HepG2 (cell line): Measurements from ENCODE around the gene GRM5. TPM values are rescaled to one million over a fixed set of nuclear protein-coding genes. Genes with fewer than 3 reads are reported as not detected.
"Not testable (repeated sequence)": the region's sequence is repeated elsewhere in the genome, so short reads cannot be mapped to it uniquely, and the experiment has no call there.

Experiments
- ATAC-seq: fragments of 200-7000 bp; cut with Tn5 transposase; 3 replicates; pipeline ENCODE4 v1.9.1; 2020; ENCODE audit warnings: mild to moderate bottlenecking, moderate library complexity
- BruUV-seq: library from RNA; stranded (reverse); fragments of 400-500 nt; replicated peaks from 2 replicates; lab custom pipeline; 2021; lab: Mats Ljungman, UMichigan
- CTCF ChIA-PET: fragments of 300-600 bp; formaldehyde crosslinking; extraction: SDS; loops from one replicate; lab custom pipeline; 2021; ENCODE audit warnings: low total read pairs, inconsistent platforms, low intra/inter-chr PET ratio; lab: Yijun Ruan, JAX
- POLR2A ChIA-PET: fragments of 350-600 bp; sonication (Branson Sonifier 250); formaldehyde crosslinking; loops from one replicate; lab custom pipeline; 2020; ENCODE audit warnings: antibody characterized with exemption, inconsistent platforms; lab: Yijun Ruan, JAX
- DNase-seq: peaks from one replicate; pipeline ENCODE4 v3.0.0-alpha.2; 2015; ENCODE audit warnings: low spot score
- FAIRE-seq: peaks from 3 replicates; lab custom pipeline; 2011; peaks lifted over from hg19 to GRCh38; lab: Jason Lieb, UNC
- H2AFZ ChIP-seq: one replicate; pipeline ENCODE4 v1.6.1; 2011; ENCODE audit warnings: low read length, inconsistent platforms
- H3K27ac ChIP-seq: fragments of 300-600 bp; 3 replicates; pipeline ENCODE4 v1.8.0; 2011; ENCODE audit warnings: mixed run types, mild to moderate bottlenecking, mixed read lengths, low read length, inconsistent platforms; ENCODE audit not compliant: insufficient read depth; ENCODE audit errors: extremely low read length
- H3K27me3 ChIP-seq, 2 experiments: fragments of 200-600 bp in 1 of 2; 2 replicates in 1 of 2; 3 replicates in 1 of 2; pipeline versions ENCODE4 v1.6.0 to v1.8.0; 2011; ENCODE audit warnings: low read length in 2 of 2, mild to moderate bottlenecking in 2 of 2, moderate library complexity in 2 of 2, inconsistent platforms in 1 of 2; ENCODE audit not compliant: insufficient read depth in 2 of 2, control insufficient read depth in 1 of 2
- H3K36me3 ChIP-seq, 2 experiments: fragments of 200-600 bp in 1 of 2; replicated peaks in 1 of 2; 2 replicates in 1 of 2; 3 replicates in 1 of 2; pipeline versions ENCODE4 v1.5.1 to v1.8.0; 2011; ENCODE audit warnings: low read length in 2 of 2, inconsistent platforms in 1 of 2; ENCODE audit not compliant: insufficient read depth in 2 of 2, control insufficient read depth in 1 of 2
- H3K4me1 ChIP-seq: 2 replicates; pipeline ENCODE4 v1.5.1; 2012; ENCODE audit warnings: low read length, inconsistent platforms; ENCODE audit not compliant: insufficient read depth
- H3K4me2 ChIP-seq: 2 replicates; pipeline ENCODE4 v1.6.0; 2011; ENCODE audit warnings: low read depth, low read length, inconsistent platforms
- H3K4me3 ChIP-seq, 3 experiments: fragments of 200-600 bp in 1 of 3; sonication (generic), shearing (Covaris generic) in 1 of 3; replicated peaks in 1 of 3; 2 replicates each; pipeline ENCODE4 v1.5.1; 2011 to 2016; ENCODE audit warnings: low read length in 3 of 3, inconsistent platforms in 2 of 3, low read depth in 2 of 3, mild to moderate bottlenecking in 2 of 3, control low read depth in 1 of 3, mixed read lengths in 1 of 3; ENCODE audit not compliant: insufficient read depth in 1 of 3
- H3K79me2 ChIP-seq: one replicate; pipeline ENCODE4 v1.6.1; 2011; ENCODE audit warnings: low read length, inconsistent platforms; ENCODE audit not compliant: insufficient read depth
- H3K9ac ChIP-seq: 2 replicates; pipeline ENCODE4 v1.6.0; 2011; ENCODE audit warnings: mild to moderate bottlenecking, low read depth, low read length, inconsistent platforms; ENCODE audit not compliant: insufficient read depth
- H3K9me3 ChIP-seq: 2 replicates; pipeline ENCODE4 v1.5.1; 2012; ENCODE audit warnings: mild to moderate bottlenecking, low read length
- H4K20me1 ChIP-seq: 2 replicates; pipeline ENCODE4 v1.6.0; 2011; ENCODE audit warnings: inconsistent platforms, mild to moderate bottlenecking, low read length, moderate library complexity; ENCODE audit not compliant: insufficient read depth
- CBX1 ChIP-seq: IDR thresholded peaks from one replicate; pipeline ENCODE4 v1.6.1; 2016; ENCODE audit warnings: antibody characterized with exemption, low read depth
- CENPT ChIP-seq: sonication (generic); formaldehyde crosslinking; IDR thresholded peaks from 2 replicates; pipeline ENCODE4 v1.8.0; 2022; ENCODE audit warnings: low read depth, mild to moderate bottlenecking, moderate library complexity, missing genetic modification reagents
- ELF3 ChIP-seq: IDR thresholded peaks from 2 replicates; pipeline ENCODE4 v1.6.1; 2016; ENCODE audit warnings: missing genetic modification reagents, missing compliant biosample characterization
- KLF16 ChIP-seq, 2 experiments: sonication (generic) in 1 of 2; formaldehyde crosslinking in 1 of 2; IDR thresholded peaks; 2 replicates each; pipeline versions ENCODE4 v1.6.1 to v1.8.0; 2016 to 2023; ENCODE audit warnings: missing genetic modification reagents in 2 of 2, missing compliant biosample characterization in 1 of 2
- RARA ChIP-seq: IDR thresholded peaks from 2 replicates; pipeline ENCODE4 v1.6.1; 2016; ENCODE audit warnings: missing genetic modification reagents, missing compliant biosample characterization
- RFX3 ChIP-seq: IDR thresholded peaks from 2 replicates; pipeline ENCODE4 v1.6.1; 2016; ENCODE audit warnings: missing biosample characterization, missing genetic modification reagents
- TCF7 ChIP-seq: sonication (generic); IDR thresholded peaks from 2 replicates; pipeline ENCODE4 v1.6.1; 2016; ENCODE audit warnings: antibody characterized with exemption, low read depth
- ZFAT ChIP-seq: sonication (generic); formaldehyde crosslinking; conservative IDR thresholded peaks from 2 replicates; pipeline ENCODE4 v1.8.1; 2023; ENCODE audit warnings: missing genetic modification reagents, inconsistent platforms
- ZMAT3 ChIP-seq: sonication (generic); formaldehyde crosslinking; conservative IDR thresholded peaks from 2 replicates; pipeline ENCODE4 v1.7.0; 2021; ENCODE audit warnings: missing genetic modification reagents
- ZNF350 ChIP-seq: sonication (generic); formaldehyde crosslinking; IDR thresholded peaks from 2 replicates; pipeline ENCODE4 v1.4.0; 2020; ENCODE audit warnings: mild to moderate bottlenecking, low read depth, missing genetic modification reagents, borderline replicate concordance
- ZNF484 ChIP-seq: sonication (generic); formaldehyde crosslinking; IDR thresholded peaks from 2 replicates; pipeline ENCODE4 v1.5.1; 2020; ENCODE audit warnings: mild to moderate bottlenecking, low read depth, missing genetic modification reagents, borderline replicate concordance
- in situ Hi-C: cut with HindIII; loops from 2 replicates; pipeline ENCODE4 v1.10.0; 2017; ENCODE audit warnings: low pct_unique_long_range_greater_than_20kb; ENCODE audit not compliant: extremely low pct_ligation_motif_present
- intact Hi-C: fragments of 100-400 bp; cut with micrococcal nuclease; formaldehyde crosslinking; loops from one replicate; pipeline ENCODE4 v1.10.0; 2022; ENCODE audit not compliant: unreplicated experiment
- polyA plus RNA-seq, 8 experiments: library from polyadenylated mRNA; depleted of rRNA in 3 of 8; stranded (reverse) in 7 of 8; unstranded in 1 of 8; fragments of >200 nt; fragmentation: Illumina TruSeq in 4 of 8; extraction: Trizol in 4 of 8; gene quantifications; 2 replicates each; pipeline versions ENCODE4 v1.2.1 to v1.2.3, GENCODE V29; 2011 to 2016; ENCODE audit warnings: low read depth in 4 of 8, missing spikeins in 1 of 8, mixed read lengths in 1 of 8; ENCODE audit not compliant: insufficient read depth in 1 of 8
- total RNA-seq, 5 experiments: library from RNA; depleted of rRNA; stranded (reverse); fragments of >200 nt; fragmentation: Illumina TruSeq; extraction: Trizol; gene quantifications; 2 replicates each; pipeline ENCODE4 v1.2.3, GENCODE V29; 2016; ENCODE audit warnings: low read depth in 1 of 5
- TF ChIP-seq, protein P1 (sequence below): sonication (generic); formaldehyde crosslinking; IDR thresholded peaks from 2 replicates; pipeline ENCODE4 v1.4.0; 2020; ENCODE audit warnings: missing genetic modification reagents, borderline replicate concordance
- TF ChIP-seq, protein P2 (sequence below): sonication (generic); formaldehyde crosslinking; IDR thresholded peaks from 2 replicates; pipeline ENCODE4 v1.8.0; 2023; ENCODE audit warnings: mild to moderate bottlenecking, missing genetic modification reagents

GRM5 gene
- total and polyA plus RNA-seq, 2 of the 13 experiments (the other 11 are each of a cell fraction or from before 2014, with no cell fraction given) = not detected

GRCh38 chr11:88950975-88951374 is 114.8 kb downstream of the GRM5 start:
- H3K36me3 ChIP-seq = no peaks in the 10 kb centered on the region
- POLR2A ChIA-PET = no interaction called here
- H3K9me3 ChIP-seq = no peaks in the 10 kb centered on the region
- no peak overlapping the region for H3K9ac ChIP-seq
- no peak overlapping the region for H3K4me2 ChIP-seq
- no peaks in the 10 kb centered on the region for H4K20me1 ChIP-seq
- no peaks in the 10 kb centered on the region for H3K4me1 ChIP-seq
- H3K79me2 ChIP-seq = no peaks in the 10 kb centered on the region
- intact Hi-C loops = no loop called here
- no peak overlapping the region for H3K4me3 ChIP-seq
- H3K27me3 ChIP-seq = no peaks in the 10 kb centered on the region
- FAIRE-seq (no peak), ATAC-seq (no peak), DNase-seq (no peak)
- H2AFZ ChIP-seq = no peak overlapping the region
- no TSS peak for BruUV-seq
- no peak for TF ChIP-seq TCF7
- no peak for TF ChIP-seq CBX1
- TF ChIP-seq ZNF350 (CRISPR knock-in tag) = no peak
- no peak for TF ChIP-seq CENPT (CRISPR knock-in tag)
- TF ChIP-seq, protein P1, sequence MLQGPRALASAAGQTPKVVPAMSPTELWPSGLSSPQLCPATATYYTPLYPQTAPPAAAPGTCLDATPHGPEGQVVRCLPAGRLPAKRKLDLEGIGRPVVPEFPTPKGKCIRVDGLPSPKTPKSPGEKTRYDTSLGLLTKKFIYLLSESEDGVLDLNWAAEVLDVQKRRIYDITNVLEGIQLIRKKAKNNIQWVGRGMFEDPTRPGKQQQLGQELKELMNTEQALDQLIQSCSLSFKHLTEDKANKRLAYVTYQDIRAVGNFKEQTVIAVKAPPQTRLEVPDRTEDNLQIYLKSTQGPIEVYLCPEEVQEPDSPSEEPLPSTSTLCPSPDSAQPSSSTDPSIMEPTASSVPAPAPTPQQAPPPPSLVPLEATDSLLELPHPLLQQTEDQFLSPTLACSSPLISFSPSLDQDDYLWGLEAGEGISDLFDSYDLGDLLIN (CRISPR knock-in tag) = no peak
- TF ChIP-seq, protein P2, sequence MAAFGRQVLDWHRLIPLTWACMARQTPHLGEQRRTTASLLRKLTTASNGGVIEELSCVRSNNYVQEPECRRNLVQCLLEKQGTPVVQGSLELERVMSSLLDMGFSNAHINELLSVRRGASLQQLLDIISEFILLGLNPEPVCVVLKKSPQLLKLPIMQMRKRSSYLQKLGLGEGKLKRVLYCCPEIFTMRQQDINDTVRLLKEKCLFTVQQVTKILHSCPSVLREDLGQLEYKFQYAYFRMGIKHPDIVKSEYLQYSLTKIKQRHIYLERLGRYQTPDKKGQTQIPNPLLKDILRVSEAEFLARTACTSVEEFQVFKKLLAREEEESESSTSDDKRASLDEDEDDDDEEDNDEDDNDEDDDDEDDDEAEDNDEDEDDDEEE (CRISPR knock-in tag) = no peak
- no peak for TF ChIP-seq RFX3 (CRISPR knock-in tag)
- TF ChIP-seq RARA (CRISPR knock-in tag) = no peak
- no peak for TF ChIP-seq KLF16 (CRISPR knock-in tag; IDR thresholded peaks at IDR 0.05)
- TF ChIP-seq ZFAT (CRISPR knock-in tag) = no peak
- TF ChIP-seq ZNF484 (CRISPR knock-in tag) = no peak
- no peak for TF ChIP-seq ELF3 (CRISPR knock-in tag)
- TF ChIP-seq ZMAT3 (CRISPR knock-in tag) = no peak
- TF ChIP-seq, all 625 proteins: peak for 0
- CTCF ChIA-PET = no interaction called here
- in situ Hi-C loops = no loop called here
- H3K27ac ChIP-seq = no peak overlapping the region

GRCh38 chr11:88948908-88949307 is 116.9 kb downstream of the GRM5 start:
- H3K4me3 ChIP-seq, H3K9me3 ChIP-seq, H3K4me1 ChIP-seq, intact Hi-C loops, CTCF ChIA-PET, H3K27ac ChIP-seq, H3K27me3 ChIP-seq, DNase-seq, H2AFZ ChIP-seq, in situ Hi-C loops, POLR2A ChIA-PET, ATAC-seq, H4K20me1 ChIP-seq, H3K9ac ChIP-seq, BruUV-seq, FAIRE-seq, H3K4me2 ChIP-seq, H3K36me3 ChIP-seq, H3K79me2 ChIP-seq: not testable (repeated sequence)
